Measurements from ENCODE around the gene PDCL2. TPM values are rescaled to one million over a fixed set of nuclear protein-coding genes. Genes with fewer than 3 reads are reported as not detected.

PDCL2 gene
- total RNA-seq, 3 donors from 2014 or later (not counting 1 experiment from before 2014, with no cell fraction given), result not detected

DNA sequence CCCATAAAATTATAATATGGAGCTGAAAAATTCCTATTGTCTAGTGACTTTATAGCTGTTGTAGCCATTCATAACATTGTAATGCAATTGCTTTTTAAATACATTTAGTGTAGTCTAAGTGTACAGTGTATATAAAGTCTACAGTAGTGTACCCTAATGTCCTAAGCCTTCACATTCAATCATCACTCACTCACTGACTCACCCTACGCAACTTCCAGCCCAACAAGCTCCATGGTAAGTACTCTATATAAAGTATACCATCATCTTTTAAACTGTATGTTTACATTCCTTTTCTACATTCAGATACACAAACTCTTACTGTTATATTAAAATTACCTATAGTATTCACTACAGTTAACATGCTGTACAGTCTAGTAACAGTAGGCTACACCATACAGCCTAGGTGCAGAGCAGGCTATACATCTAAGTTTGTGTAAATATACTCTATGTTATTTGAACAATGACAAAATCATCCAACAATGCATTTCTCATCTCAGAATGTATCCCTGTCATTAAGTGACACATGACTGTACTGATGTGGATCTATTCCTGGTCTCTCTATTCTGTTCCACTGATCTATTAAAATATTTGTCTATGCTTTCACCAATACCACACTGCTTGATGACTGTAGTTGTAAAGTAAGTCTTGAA is 79.0 kb downstream of the PDCL2 start:
- intact Hi-C loops (cut with micrococcal nuclease), result no loop called here
- Histone ChIP-seq H3K4me1 (ENCODE audit: control insufficient read depth, insufficient read depth, low read length) (no peaks in the 10 kb centered on the region), H3K9me3 (ENCODE audit: control insufficient read depth, insufficient read depth, low read length) (no peaks in the 10 kb centered on the region), H3K27ac (ENCODE audit: low read length) (no peak overlapping the region), H3K27me3 (ENCODE audit: control insufficient read depth, insufficient read depth, low read length) (no peaks in the 10 kb centered on the region), H3K36me3 (ENCODE audit: control insufficient read depth, insufficient read depth, low read length) (peaks cover 2% of the 10 kb centered on the region), H3K4me3 (ENCODE audit: low read length) (no peak overlapping the region)
- H3K27me3 Mint-ChIP-seq (ENCODE audit: low read depth in 2 of 2), result no peaks in the 10 kb centered on the region
- peaks cover 22 to 23% of the 10 kb centered on the region in 2 donors for H3K4me1 Mint-ChIP-seq
- H3K36me3 Mint-ChIP-seq, result no peaks in the 10 kb centered on the region
- TF ChIP-seq CTCF (IDR thresholded peaks at IDR 0.05), result no peak
- ATAC-seq (no peak), DNase-seq (no peak)
- WGBS (ENCODE audit: insufficient coverage), result 88% methylated on average over 1 of the region's 1 CpG
- no peak overlapping the region for H3K4me3 Mint-ChIP-seq
- no peak overlapping the region for H3K27ac Mint-ChIP-seq
- H3K9me3 Mint-ChIP-seq, result no peaks in the 10 kb centered on the region

GRCh38 chr4:55512077-55512476 is 80.0 kb downstream of the PDCL2 start:
- no peak for TF ChIP-seq CTCF (IDR thresholded peaks at IDR 0.05)
- intact Hi-C loops (cut with micrococcal nuclease), result no loop called here
- no peak overlapping the region for H3K4me3 Mint-ChIP-seq
- no peak for ATAC-seq
- H3K27ac Mint-ChIP-seq, result no peak overlapping the region
- no peaks in the 10 kb centered on the region for H3K9me3 Mint-ChIP-seq
- no peak overlapping the region for H3K27ac ChIP-seq (ENCODE audit: low read length)
- H3K4me1 ChIP-seq (ENCODE audit: control insufficient read depth, insufficient read depth, low read length), result no peaks in the 10 kb centered on the region
- WGBS (ENCODE audit: insufficient coverage), result 100% methylated on average over 1 of the region's 1 CpG
- H3K4me3 ChIP-seq (ENCODE audit: low read length), result no peak overlapping the region
- no peaks in the 10 kb centered on the region for H3K36me3 Mint-ChIP-seq
- DNase-seq, result no peak
- no peaks in the 10 kb centered on the region for H3K27me3 Mint-ChIP-seq (ENCODE audit: low read depth in 2 of 2)
- peaks cover 3% of the 10 kb centered on the region for H3K36me3 ChIP-seq (ENCODE audit: control insufficient read depth, insufficient read depth, low read length)
- no peaks in the 10 kb centered on the region for H3K27me3 ChIP-seq (ENCODE audit: control insufficient read depth, insufficient read depth, low read length)
- no peaks in the 10 kb centered on the region for H3K9me3 ChIP-seq (ENCODE audit: control insufficient read depth, insufficient read depth, low read length)
- peaks cover 20 to 22% of the 10 kb centered on the region in 2 donors for H3K4me1 Mint-ChIP-seq

GRCh38 chr4:55510685-55511084 is 81.4 kb downstream of the PDCL2 start:
- no peaks in the 10 kb centered on the region for H3K4me1 ChIP-seq (ENCODE audit: control insufficient read depth, insufficient read depth, low read length)
- H3K36me3 ChIP-seq (ENCODE audit: control insufficient read depth, insufficient read depth, low read length), result peaks cover 3% of the 10 kb centered on the region
- DNase-seq, result no peak
- H3K9me3 Mint-ChIP-seq, result no peaks in the 10 kb centered on the region
- no peaks in the 10 kb centered on the region for H3K27me3 ChIP-seq (ENCODE audit: control insufficient read depth, insufficient read depth, low read length)
- H3K9me3 ChIP-seq (ENCODE audit: control insufficient read depth, insufficient read depth, low read length), result no peaks in the 10 kb centered on the region
- H3K4me3 ChIP-seq (ENCODE audit: low read length), result no peak overlapping the region
- intact Hi-C loops (cut with micrococcal nuclease), result no loop called here
- no peak overlapping the region for H3K27ac ChIP-seq (ENCODE audit: low read length)
- H3K4me3 Mint-ChIP-seq, result no peak overlapping the region
- no peaks in the 10 kb centered on the region for H3K27me3 Mint-ChIP-seq (ENCODE audit: low read depth in 2 of 2)
- ATAC-seq, result no peak
- H3K4me1 Mint-ChIP-seq, result peaks cover 19 to 27% of the 10 kb centered on the region in 2 donors
- no peak for TF ChIP-seq CTCF (IDR thresholded peaks at IDR 0.05)
- H3K27ac Mint-ChIP-seq, result peak overlapping the region in 1 of 2 donors; percentile 2
- no peaks in the 10 kb centered on the region for H3K36me3 Mint-ChIP-seq

DNA sequence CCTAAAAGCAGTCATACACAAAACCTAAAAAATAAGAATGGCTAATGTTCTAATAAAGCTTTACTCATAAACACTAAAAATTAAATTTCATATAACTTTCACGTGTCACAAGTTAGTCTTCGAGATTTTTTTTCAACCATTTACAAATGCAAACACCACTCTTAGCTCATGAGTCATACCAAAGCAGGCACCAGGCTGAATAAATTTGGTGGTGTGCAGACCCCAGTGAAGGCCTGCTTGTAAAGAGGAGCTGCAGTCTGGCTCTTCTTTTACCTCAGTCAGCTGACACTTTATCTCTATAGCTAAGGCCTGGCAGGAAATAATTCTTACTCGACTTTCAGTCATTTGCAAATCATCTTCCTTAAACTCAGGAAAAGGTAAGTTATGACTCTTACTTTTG is 82.8 kb downstream of the PDCL2 start:
- H3K4me1 Mint-ChIP-seq, result peaks cover 17 to 24% of the 10 kb centered on the region in 2 donors
- Histone ChIP-seq H3K27me3 (ENCODE audit: control insufficient read depth, insufficient read depth, low read length) (no peaks in the 10 kb centered on the region), H3K4me3 (ENCODE audit: low read length) (no peak overlapping the region), H3K36me3 (ENCODE audit: control insufficient read depth, insufficient read depth, low read length) (peaks cover 3% of the 10 kb centered on the region), H3K27ac (ENCODE audit: low read length) (no peak overlapping the region), H3K9me3 (ENCODE audit: control insufficient read depth, insufficient read depth, low read length) (no peaks in the 10 kb centered on the region), H3K4me1 (ENCODE audit: control insufficient read depth, insufficient read depth, low read length) (no peaks in the 10 kb centered on the region)
- WGBS (ENCODE audit: insufficient coverage), result 50% methylated on average over 2 of the region's 3 CpGs
- H3K27ac Mint-ChIP-seq, result no peak overlapping the region
- H3K4me3 Mint-ChIP-seq, result no peak overlapping the region
- no peaks in the 10 kb centered on the region for H3K36me3 Mint-ChIP-seq
- TF ChIP-seq CTCF (IDR thresholded peaks at IDR 0.05), result no peak
- no peaks in the 10 kb centered on the region for H3K9me3 Mint-ChIP-seq
- H3K27me3 Mint-ChIP-seq (ENCODE audit: low read depth in 2 of 2), result no peaks in the 10 kb centered on the region
- intact Hi-C loops (cut with micrococcal nuclease), result no loop called here
- DNase-seq (no peak), ATAC-seq (no peak)

Measured in natural killer cell (primary cell).